Fibroblast of skin of left quadriceps (primary cell): ENCODE data around the gene TNNC2.
"Not testable (repeated sequence)": the region's sequence is repeated elsewhere in the genome, so short reads cannot be mapped to it uniquely, and the experiment has no call there.

Source experiments
- DNase-seq, 2 experiments: peaks; one replicate each; pipeline ENCODE4 v3.0.0-alpha.2; 2013; ENCODE audit warnings: low read depth in 2 of 2

Gene TNNC2

DNA sequence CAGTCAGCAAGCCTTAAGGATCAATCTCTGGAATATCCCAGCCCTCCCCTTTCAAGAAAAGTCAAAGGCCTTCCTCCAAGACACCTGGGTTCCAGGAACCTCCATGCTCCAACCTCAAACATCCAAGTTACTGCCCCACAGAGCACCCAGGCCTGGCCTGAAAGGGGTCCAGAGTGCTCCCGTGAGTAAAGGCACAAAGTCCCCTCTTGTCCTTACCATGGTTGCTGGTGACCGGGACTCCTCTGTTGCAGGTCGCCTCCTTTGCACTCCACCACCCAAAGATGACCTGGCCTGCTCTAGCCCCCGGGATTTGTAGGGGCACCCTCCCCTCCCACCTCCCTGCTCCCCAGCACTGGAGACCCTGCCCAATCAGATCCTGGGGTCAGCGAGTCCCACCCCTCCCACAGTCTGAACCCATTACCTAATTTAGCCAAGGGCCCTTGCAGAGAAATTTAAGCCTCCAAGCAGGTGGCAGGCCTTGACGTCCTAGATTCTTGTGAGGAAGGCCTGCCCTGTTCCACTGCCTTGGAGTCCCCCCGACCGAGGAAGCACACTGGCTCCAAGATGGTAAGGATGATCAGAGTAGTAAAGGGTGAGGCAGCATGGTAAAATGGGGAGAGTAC lies at the start of gene TNNC2:
Gene TNNC2 (minus strand): TSS at position 283 of the 623 bp plus-strand sequence. CDS start 64 bp downstream, at position 219.
- DNase-seq: no peak

- DNase-seq: no peak
Observed at GRCh38 chr20:45874576-45874975, 47.5 kb upstream of the TNNC2 start.

- DNase-seq: not testable (repeated sequence)
Observed at GRCh38 chr20:45874104-45874481, 47.0 kb upstream of the TNNC2 start.

DNA sequence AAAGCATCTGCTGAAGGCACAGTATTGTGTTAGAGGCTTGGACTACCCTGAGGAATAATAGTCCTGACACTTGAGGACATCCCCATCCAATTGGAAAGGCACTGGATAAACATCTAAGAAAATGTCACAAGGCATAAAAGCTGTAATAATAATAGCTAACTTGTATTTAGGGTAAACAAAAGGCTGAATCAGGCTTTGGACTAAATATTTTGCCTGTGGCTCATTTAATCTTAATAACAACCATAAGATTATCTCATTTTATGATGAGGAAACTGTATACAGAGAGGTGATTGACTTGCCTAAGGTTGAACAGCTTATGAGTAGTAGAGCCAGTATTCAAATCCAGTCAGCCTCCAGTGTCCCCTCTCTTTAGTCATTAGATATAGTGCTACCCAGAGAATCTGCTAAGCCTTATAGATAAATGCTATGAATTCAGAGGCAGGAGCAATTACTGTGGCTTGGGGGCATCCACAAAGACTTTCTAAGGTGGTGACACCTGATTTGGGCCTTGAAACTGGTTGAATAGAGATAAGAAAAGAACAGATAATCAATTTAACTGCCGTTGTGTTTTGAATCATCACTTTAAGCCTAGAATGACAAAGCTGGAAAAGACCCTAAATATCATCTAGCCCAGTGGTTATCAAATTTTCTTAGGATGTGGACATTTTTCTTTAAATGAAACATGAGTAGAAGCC lies 46.4 kb upstream of the TNNC2 start:
- DNase-seq: no peak

DNA sequence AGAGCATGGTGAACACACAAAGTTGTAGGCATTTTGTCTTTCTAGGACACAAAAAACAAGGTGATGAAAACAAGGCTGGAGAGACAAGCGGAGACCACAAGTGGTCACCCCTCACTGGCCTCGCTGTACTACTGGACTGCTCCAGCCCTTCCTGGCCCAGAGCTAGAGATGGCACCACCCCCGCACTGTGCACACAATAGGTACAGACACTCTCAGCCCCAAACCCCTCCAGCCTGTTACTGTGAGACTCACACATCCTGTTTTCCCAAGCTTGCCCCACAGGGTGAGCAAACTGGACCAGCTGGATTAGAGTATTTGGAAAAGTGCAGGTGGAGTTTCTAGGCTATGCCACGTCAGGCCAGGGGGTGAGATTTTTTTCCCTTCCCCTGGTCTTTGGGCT lies 45.5 kb upstream of the TNNC2 start:
- no peak for DNase-seq

DNA sequence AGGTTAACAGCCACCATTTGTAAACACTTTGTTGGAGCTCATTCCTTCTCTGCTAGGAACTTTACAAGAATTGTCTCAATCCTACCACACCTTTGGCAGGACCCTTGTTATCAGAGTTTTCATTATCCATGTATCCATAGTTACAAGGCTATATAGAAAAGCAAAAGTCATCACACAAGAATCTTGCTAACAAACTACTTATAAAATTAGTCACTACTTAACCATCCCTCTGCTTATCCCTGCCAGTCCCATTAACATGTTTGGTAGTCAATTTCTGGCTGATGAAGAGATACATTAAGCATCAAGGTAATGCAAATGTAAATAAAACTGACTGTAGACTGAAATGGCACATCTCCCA lies 40.7 kb upstream of the TNNC2 start:
- peak in 1 of 2 experiments; percentile 39 for DNase-seq

GRCh38 chr20:45867136-45867818 lies 40.2 kb upstream of the TNNC2 start:
- DNase-seq: no peak

DNA sequence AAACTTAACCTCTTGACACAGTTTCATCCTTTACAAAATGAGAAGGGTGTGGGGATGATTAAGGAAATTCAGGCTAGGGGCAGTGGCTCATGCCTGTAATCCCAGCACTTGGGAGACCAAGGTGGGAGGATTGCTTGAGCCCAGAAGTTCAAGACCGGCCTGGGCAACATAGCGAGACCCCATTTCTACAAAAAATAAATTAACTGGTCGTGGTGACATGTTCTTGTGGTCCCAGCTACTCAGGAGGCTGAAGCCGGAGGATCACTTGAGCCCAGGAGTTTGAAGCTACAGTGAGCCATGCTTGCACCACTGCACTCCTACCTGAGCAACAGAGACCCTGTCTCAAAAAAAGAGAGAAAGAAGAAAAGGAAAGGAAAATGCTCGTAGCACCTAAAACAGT lies 39.3 kb upstream of the TNNC2 start:
- no peak for DNase-seq

DNA sequence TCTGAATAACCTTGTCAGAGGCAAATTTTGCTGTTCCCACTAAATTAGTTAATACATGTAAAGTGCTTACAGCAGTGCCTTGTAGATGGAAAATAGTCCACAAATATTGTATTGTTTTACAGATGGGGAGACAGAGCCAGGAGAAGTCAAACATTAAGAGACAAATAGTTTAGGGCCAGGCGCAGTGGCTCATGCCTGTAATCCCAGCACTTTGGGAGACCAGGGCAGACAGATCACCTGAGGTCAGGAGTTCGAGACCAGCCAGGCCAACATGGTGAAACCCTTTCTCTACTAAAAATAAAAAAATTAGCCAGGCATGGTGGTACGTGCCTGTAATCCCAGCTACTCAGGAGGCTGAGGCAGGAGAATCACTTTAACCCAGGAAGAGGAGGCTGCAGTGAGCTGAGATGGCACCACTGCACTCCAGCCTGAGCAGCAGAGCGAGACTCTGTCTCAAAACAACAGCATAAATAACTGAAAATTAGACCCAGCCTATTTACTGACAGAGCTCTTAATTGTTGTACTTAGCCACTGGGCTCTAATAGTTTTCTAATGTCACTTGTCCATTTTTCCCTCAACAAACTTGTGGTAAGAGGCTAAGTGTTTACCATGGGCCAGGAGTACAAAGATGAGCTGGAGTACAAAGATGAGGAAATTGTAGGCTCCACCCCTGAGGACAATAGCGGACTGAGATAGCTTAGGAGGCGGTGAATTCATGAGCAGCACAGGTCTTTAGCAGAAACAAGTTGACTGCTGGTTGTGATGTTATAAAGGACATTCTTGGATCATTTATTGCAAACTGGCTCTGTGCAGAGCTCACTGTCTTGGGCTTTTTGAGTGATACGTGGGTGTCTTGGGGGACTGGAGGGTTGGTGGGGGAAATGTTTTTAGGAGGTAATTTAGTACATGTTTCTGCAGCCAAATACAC lies 36.7 kb upstream of the TNNC2 start:
- DNase-seq: no peak

GRCh38 chr20:45861221-45862075 lies 34.3 kb upstream of the TNNC2 start:
- DNase-seq: no peak

- no peak for DNase-seq
Observed at GRCh38 chr20:45860560-45861220, 33.6 kb upstream of the TNNC2 start.

DNA sequence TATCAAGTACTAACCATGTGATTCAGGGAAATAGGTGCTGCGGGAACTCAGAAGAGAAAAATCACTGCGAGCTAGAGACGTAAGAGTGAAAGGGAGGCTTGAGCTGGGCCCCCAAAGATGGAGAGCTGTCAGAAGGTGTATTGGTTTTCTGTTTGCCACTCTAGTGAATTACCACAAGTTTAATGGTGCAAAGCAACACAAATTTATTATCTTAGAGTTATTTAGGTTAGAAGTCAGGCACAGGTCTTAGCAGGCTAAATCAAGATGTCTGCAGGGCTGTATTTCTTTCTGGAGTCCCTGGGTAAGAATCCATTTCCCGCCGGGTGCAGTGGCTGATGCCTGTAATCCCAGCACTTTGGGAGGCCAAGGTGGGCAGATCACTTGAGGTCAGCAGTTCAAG lies 32.8 kb upstream of the TNNC2 start:
- DNase-seq: no peak

DNA sequence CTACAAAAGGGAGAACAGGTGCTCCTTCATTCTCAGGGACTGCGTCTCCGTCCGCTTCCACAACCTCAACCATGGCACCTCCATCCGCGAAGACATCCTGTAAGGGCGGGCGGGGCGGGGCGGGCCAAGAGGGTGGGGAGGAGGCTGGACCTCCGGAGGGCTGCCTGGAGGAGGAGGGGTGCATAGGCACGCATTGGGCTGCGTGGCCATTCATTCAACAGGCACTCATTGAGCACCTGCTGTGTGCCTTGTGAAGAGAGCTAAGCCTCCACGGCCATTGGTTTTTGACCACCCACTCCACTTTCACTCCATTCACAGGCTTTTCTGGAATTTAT lies 30.7 kb upstream of the TNNC2 start:
- no peak for DNase-seq

DNA sequence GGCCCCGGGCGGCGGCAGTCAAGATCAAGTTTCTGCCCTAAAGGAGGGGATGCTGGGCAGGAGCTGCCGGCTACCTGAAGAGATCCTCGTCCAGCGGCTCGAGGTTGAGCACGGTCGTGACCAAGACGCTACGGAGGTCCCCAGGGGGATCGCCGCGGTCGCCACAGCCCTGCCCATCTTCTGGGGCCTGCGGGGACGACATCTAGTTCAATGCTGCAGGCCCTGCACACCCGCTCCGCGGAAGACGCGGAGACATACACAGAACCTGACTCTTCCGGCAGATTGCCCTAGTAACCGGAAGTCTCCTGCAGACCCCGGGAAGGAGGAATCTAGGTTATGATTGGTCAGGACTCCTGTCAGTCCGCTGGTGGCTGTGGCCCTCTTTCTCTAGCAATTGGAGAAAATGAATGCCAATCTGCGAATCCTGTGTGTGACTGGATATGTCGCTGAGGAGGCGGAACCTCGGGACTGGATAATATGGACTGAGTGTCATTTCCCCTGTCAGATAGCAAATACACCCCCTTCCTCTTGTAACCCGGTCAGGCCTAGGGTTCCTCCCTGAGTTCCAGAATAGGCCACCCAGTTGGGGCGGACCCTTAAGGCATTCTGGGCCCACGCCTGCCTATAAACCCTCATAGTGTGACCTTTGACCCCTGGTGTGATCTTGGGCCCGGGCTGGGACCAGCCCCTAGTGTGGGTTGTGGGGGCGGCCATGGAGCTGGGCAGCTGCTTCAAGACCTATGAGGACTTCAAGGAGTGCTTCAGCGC lies 30.2 kb upstream of the TNNC2 start, which contains the start of the genes ACOT8 and ZSWIM3:
Gene ACOT8 (minus strand): TSS at position 279 of the 768 bp plus-strand sequence. CDS start 77 bp downstream, at position 202.
Gene ZSWIM3 (plus strand): TSS at position 501 of the 768 bp plus-strand sequence. CDS start 212 bp downstream, at position 713.
- DNase-seq: peak; percentile 100

GRCh38 chr20:45853484-45853883 lies 26.4 kb upstream of the TNNC2 start:
- no peak for DNase-seq

DNA sequence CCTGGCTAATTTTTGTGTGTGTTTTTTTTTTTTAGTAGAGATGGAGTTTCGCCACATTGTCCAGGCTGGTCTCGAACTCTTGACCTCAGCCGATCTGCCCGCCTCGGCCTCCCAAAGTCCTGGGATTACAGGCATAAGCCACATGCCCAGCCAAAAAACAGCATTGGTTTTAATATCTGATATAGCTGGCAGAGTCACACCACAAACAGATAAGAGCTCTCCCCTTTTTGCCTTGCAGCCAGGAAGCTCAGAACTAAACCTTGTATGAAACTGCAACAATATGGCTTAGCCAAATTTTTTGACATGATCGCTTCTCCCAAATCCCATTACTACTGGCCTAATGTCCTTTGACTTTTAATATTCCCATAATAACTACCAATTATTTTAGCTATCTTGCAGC lies 25.2 kb upstream of the TNNC2 start:
- DNase-seq: no peak

GRCh38 chr20:45851501-45851900 lies 24.4 kb upstream of the TNNC2 start:
- no peak for DNase-seq

DNA sequence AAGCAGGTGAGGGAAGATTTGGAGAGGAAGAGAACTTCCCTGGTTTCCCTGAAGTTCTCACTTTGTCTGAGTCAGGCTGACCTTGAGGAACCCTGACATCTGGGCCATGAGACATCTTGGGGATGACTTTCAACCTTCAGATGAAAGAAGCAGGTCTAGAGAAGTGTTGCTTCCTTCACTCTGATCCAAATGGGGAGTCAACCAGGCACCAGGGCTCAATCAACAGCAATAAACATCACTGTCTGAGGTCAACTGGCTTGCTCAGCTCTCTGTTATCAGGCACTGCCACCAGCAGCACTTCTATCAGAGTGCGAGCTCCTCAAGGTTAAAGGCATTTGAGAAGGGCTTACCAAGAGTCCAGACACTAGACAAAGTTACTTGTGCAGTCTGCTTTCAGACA lies 23.8 kb upstream of the TNNC2 start:
- no peak for DNase-seq

DNA sequence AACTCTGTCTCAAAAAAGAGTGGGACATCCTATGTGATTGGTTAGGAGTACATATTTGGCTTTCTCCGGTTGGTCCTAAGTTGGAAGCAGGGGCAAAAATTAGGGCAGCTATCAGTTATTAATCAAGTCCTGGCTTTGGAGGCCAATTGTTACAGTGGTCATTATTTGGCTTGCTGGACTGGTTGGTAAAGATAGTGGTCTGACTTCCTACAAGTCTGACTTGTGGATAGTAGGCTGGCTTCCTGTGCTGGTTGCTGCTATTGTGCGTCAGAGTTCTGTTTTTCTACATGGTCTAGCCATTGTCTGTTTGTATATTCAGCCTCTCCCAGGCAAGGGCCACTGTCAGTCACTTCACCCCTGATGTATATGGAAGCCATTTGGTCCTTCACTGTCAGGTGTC lies 23.1 kb upstream of the TNNC2 start:
- no peak for DNase-seq
